Bone marrow (tissue), 2 donors: ENCODE measurements around the gene RFX2.
"Not testable (repeated sequence)": the region's sequence is repeated elsewhere in the genome, so short reads cannot be mapped to it uniquely, and the experiment has no call there.

Experiments used
- DNase-seq, 2 donors: peaks; one replicate each; lab custom pipeline; 2025; lab: John Stamatoyannopoulos, UW

RFX2 gene

DNA sequence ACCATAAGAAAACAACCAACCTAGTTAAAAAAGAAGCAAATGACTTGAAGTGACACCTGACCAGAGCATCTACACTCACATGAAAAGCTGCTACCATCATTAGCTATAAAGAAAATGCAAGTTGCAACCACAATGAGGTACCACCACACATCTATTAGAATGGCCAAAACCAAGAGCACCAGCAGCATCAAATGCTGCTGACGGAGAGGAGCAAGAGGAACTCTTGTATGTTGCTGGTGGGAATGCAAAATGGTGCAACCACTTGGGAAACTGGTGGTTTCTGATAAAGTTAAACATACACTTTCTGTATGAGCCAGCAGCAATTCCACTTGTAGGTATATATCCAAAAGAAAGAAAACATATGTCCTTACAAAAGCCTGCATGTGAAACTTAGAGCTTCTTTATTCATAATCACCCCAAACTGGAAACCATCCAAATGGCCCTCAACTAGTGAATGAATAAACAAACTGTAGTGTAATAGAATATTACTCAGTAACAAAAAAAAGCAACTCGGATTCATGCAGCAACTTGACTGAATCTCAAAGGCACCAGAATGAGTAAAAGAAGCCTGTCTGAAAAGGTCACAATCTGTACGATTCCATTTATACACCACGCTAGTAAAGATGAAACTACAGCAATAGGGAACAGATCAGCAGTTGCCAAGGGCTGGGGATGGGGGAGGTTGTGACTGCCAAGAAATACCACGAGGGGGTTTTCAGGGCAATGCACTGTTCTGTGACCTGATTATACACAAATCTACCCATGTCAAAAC lies 71.5 kb downstream of the RFX2 start:
- no peak for DNase-seq

DNA sequence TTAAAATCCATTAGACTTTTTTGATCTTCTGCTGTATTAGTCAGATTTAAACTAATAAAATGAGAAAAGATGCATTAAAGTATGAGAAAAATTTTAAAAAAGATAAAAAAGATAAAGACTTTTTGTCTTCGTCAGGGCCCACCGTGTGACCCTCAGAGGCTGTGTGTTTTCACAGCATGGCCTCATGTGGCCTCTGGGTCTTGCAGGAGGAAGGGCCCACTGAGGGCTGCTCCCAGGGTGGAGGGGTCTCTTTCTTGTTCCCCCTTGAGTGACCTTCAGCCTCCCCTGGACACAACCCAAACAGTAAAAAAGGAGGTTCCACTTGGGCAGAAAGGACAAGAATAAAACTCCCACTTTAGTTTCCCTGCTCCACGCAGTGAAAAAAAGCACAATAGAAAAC lies 75.3 kb downstream of the RFX2 start:
- DNase-seq: no peak

DNA sequence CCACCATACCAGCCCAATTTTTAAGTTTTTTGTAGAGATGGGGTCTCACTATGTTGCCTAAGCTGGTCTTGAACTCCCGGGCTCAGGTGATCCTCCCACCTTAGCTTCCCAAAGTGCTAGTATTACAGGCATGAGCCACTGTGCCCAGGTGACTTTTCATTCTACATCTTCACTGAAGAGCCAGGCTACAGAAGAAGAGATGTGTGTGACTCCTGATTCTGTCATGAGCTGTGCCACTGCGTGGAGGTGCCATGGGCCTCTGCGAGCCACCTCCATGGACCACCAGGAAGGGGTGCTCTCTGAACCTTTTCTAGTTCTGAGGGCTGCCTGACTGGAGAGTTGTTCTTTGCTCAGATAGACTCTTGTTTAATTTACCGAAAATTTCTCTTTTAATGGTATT lies 75.8 kb downstream of the RFX2 start:
- DNase-seq: no peak

DNA sequence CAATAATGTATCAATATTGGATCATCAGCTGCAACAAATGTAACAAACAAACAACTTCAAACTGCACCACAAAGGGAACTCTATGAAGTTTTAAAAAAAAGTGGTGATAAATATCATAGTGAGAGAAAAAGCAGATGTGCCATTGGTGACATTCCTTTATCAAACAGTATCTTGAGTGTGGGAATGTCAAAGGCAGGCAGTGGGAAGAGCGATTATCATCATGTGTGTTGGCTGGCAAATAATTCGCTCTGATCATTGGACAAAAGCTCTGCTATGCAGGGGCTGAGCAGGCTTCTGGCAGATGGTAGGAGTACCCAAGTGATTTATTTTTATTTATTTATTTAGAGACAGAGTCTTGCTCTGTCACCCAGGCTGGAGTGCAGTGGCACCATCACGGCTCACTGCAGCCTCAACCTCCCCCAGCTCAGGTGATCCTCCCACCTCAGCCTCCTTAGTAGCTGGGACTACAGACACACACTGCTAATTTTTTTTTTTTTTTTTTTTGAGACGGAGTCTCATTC lies 76.5 kb downstream of the RFX2 start:
- DNase-seq: no peak

DNA sequence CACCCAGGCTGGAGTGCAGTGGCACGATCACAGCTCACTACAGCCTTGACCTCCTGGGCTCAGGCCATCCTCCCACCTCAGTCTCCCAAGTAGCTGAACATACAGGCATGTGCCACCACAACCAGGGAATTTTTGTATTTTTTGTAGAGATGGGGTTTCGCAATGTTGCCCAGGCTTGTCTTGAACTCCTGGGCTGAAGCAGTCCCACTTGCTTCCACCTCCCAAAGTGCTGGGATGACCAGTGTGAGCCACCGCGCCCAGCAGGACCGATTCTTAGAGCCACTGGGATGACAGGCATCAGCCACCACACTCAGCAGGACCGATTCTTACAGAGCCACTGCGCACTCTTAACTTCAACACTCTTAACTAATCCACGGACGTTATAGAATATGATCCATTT lies 77.5 kb downstream of the RFX2 start:
- no peak for DNase-seq

DNA sequence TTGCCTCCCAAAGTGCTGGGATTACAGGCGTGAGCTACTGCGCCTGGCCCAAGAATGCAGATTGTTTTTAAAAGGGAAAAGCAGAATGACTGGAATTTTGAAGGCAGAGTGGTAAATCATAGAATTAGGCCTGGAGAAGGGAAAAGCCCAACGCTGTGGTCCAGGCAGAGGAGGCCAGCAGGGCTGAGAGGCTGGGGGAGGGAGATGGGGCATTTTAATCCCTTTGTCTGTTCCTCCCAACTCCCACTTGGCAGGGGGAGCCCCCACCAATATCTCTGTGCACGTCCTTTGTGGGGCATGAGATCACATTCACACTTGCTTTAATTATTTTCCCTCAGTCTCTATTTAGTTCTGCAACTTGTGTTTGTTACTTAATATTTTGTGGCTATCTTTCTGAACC lies 77.9 kb downstream of the RFX2 start:
- no peak for DNase-seq

DNA sequence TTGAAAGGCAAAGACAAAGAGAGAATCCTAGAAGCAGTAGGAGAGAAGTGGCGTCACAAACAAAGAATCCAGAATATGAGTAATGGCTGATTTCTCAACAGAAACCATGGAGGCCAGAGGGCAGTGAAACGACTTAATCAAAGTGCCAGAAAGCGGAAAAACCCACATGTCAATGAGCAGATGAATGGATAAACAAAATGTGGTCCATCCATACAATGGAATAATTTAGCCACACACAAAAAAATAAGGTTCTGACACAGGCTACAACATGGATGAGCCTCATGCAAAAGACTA lies 80.1 kb downstream of the RFX2 start:
- DNase-seq: no peak

DNA sequence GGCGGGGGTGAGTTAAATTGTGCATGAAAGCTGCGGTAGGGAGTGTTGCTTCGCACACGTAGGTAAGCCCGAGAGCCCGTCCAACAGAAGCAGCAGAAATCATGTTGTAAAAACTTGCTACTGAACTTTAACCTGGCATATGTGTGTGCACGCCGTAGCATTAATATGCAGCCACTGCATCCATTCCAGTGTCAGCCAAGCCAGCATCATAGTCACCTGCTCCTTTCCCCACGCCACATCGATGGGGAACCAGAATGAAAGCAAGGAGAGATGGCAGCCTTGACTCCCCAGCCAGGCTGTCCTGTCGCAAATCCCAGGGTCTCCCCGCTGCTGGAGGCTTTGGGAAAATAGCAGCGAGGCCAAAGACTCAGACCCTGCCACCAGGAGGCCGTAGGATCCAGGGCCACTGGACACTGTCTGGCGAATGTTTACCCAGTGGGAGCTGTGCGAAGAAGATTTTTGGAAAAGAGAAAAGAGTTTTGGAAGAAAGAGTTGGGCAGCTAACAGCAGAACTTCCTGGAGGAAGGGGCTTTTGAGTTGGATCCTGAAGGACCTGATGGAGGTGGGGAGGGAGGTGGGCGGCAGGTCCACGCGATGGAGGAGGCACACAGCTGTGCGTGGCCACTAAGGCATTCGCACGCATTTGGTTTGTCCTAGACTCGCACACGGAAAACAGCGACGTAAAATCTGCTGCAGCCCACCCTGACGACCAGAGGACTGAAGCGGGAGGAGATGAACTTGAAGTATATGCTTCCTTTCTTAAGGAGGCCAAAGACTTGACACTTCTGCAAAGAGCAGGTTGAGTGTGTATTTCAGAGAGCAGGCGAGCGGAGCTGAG lies 83.7 kb downstream of the RFX2 start:
- no peak for DNase-seq

DNA sequence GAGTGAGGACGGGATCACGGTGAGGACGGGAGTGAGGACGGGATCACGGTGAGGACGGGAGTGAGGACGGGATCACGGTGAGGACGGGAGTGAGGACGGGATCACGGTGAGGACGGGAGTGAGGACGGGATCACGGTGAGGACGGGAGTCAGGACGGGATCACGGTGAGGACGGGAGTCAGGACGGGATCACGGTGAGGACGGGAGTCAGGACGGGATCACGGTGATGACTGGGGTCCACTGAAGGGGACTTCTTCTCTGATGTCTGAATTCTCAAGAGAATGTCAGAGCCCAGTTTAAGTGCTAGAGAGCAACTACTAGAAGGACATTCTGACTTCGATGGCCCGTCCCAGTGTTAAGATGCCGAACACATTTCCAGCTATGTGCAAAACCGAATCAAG lies 85.5 kb downstream of the RFX2 start:
- DNase-seq: not testable (repeated sequence)

DNA sequence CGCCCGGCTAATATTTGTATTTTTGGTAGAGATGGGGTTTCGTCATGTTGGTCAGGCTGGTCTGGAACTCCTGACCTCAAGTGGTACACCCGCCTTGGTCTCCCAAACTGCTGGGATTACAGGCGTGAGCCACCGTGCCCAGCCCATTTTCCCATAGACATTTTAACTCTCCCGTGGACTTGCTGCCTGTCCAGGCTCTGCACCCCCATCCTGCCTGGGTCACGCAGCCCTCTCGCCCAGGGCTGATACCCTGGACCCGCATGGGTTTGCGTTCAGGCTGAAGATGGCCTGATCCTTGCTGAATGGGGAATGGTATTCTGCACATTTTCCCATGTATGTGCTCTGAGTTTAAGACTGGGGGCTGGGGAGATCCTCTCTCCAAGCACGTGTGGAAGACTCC lies 86.4 kb downstream of the RFX2 start:
- no peak for DNase-seq

DNA sequence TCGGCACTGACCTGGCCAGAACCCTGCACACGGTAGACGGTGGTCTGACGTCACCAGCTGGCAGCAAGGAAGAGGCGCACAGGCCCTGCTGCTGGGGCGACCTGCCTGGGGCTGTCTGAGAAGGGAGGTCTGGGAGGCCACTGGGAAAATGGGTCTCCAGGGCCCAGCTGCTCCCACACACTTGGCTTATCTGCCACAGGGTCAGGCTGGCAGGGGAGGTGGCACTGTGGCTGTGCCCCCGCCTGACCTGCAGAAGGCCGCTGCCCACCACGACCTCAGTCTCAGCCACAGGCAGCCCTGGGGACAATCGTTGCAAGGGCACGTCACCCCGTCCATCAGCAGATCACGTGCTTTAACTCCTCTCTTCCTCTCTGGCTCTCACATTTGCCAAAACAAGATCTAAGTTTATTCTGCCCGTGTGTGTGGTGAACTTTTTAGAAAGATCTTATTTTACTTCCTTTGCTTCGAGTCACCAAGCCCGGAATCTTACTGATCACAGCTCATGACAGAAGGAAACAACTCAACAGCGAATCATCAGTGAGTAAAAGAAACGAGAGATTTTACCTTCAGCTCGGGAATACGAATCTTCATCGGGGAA lies 87.1 kb downstream of the RFX2 start:
- DNase-seq: no peak

DNA sequence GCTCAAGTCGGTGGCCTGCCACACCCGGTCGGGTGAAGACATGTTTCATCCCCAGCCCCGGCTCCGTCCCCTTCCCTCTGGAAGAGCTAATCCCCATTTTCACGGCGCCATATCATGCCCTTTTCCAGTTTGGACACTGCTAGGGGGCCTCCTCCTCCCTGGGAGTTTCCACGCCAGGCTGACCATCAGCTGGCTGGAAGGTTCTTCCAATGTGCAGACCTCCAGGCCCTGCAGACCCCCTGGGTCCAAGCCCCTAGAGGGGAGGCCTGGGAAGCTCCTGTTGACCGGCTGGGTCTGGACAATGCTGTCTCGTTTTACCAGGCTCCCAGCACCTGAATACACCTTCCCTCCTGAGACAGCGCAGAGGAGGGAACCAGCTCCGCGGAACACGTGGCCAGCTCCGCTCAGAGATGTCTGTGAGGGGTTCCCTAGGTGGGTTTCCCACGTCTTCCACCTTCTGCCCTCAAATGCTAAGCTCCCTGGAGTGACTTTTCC lies 87.7 kb downstream of the RFX2 start:
- DNase-seq: no peak

DNA sequence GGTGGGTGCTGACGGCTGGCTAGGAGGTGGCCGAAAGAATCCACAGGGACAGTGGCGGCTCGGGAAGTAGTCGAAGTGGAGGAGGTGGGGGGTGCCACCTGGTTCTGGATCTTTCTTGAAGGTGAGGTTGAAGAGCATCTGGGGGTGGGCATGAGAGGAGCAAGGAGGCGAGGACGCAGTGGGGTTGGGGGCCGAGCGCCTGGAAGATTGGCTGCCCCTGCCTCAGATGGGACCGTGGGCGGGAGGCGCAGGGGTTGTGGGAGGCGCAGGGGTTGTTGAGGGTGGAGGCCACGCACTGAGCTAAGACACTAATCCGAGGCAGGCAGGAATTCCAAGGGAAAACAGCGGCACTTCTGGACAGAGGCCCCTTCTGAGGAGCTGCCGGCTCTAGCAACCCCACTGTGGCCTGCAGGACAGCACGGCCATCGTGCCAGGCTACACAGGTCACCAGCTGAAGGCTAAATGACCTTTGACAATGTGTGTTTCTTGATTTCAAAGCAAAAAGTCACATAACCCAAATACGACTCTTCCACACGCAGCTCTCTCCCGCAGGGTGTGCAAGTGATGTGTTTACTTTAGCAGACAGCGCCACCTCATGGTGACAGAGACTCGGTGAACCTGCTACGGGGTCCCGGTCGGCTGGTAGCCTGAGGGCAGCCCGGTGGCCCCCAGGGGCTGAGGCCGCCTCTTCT lies 88.3 kb downstream of the RFX2 start:
- peak in 1 of 2 donors; percentile 51 for DNase-seq

DNA sequence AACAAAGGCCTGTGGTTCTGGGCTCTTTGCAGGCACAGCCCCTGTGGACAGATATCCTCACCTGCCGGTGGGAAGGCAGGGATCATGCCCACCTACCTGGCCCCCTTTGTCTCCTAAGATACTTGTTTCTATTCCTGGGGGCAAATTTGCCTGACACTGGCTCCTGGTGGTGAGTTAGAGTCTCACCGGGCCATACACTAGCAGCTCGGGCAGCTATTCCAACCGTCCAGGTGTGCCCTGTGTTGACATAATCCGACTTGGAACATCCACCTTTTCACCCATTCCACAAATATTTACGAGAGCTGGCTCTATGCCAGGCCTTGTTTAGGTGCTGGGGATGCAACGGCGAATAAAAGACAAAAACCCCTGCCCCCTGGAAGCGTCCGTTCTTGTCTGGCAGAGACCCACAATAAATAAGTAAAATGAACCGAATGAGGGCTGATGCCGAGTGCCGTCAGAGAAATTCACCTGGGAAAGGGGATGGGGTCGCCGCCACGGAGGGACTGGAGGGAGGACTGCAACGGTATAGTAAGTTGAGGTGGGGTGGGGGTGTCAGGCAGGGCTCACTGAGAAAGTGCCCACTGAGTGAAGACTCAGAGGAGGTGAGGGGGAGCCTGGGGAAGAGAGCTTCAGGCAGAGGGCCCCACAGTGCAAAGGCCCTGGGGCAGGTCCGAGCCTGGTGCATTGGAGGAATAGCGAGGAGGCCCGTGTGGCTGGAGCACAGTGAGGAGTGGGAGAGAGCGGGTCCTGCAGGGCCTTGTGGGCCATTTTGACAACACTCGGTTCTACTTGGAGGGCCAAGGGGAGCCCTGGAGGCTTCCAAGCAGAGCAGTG lies 89.1 kb downstream of the RFX2 start:
- no peak for DNase-seq

DNA sequence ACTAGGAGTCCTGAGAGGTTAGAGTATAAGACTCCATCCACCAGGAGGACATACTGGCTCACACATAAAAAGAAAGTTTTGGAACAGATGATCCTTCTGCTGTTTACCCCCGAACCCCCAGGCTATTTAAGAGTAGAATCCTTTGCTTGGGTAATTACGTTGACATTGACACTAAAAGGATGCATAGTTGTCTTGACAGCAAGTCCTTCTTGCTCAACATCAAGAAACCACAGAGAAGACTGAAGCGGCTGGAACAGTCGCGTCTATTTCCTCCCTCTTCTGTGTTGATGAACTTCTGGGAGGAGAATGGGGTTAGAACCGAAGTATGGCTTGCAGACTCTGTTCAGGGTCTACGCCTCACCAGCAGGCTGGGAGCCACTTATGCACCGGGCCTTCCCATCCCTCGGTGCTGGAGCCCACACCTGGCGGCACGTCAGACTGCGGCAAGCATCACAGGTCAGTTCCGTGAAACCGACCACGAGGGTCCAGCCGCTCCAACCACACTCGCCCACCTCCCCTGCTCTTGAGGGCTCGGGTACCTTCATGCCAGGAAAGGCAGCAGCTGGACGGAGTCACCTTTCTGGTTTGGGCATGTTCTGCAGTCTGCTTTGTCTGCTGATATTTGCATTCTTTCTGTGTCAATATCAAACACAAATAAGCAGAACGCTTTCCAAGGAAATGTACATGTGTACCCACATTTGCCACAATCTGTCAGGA lies 90.0 kb downstream of the RFX2 start:
- DNase-seq: no peak

DNA sequence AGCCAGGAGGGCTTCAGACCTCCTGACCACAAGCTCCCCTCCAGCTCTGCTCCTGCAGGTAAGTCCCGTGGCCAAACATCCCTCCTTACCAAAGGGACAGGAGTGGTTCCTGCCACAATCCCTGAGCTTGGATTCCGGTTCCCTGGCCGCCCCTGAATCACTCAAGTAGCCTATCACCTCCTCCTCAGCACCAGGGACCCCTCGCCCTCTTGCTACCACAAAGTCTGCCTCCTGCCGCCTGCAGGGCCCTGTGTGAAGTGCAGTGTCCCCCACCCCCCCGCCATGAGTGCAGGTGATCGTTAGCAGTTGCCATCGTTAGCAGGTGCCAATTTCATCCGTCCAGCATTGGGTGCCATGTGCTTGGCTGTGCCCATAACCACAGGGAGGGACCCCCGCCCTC lies 91.5 kb downstream of the RFX2 start:
- DNase-seq: no peak

DNA sequence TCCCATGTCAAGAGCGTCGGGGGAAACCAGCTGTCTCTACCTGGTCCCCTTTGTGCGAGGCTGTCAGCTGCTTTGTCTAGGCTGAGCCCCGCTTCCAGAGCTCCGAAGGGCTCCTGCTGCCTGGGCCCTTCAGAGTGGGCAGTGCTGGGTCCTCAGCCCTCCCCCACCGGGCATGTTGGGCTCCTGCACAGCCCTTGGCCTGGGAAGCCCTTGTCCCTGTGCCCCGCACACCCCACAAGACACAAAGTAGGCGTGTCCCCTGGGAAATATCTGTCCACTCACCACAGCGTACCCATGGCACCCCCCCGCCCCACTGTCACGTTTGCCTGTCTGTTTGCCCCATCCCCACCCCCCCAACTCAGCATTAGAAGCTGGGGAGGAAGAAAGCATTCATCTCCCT lies 92.7 kb downstream of the RFX2 start:
- no peak for DNase-seq

DNA sequence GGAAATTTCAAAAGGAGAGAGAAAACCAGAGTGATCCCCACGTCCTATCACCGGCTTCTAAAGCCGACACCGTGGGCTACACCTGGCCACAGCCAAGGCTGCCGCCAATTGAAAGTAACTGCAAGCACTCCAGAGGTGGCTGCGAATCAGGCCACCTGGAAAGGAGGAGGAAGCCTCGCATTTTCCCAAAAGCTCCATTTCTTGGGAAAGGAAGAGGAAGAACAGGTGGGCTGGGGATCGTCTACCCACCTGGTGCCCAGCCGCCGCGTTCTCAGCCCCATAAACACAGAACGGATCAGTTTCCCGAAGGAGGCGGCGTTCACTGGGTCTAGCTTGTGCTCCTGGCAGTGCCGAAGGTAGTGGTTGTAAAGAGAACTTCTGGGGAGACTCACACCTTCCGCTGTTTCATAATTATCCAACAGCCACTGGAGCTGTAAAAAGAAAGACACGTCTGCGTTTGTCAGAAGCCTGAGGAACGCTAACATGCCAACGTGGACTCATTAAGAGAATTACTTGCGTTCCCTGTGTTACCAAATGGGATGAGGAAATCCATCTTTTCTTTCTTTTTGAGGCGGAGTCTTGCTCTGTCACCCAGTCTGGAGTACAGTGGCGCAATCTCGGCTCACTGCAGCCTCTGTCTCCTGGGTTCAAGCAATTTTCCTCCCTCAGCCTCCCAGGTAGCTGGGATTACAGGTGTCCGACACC lies 94.3 kb downstream of the RFX2 start:
- no peak for DNase-seq

DNA sequence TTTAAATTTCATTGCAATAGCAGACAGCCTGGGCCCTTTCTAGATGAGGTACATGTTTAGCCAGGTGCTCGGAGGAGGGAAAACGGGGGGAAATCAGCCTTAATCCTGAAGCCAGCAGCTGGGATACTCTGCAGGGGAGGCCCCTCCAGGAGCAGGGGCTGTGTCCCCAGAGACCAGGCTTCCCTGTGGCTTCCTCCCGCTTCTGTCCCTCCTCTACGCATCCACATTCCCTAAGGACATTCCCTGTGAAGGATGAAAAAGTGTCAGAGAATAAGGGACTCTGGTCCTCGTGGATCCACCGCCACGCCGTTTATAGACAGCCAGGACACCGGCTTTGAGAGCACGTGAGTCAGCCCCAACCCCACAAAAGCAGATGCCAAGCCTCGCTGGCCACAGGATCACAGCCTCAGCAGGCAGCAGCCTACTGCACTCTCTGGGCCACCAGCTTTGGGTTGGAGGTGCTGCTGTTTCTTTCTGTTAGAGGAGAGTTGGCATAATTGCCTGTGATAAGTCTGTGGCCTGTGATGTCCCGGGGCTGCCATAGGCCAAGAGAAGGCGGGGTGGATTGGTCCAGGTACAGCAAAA lies 95.7 kb downstream of the RFX2 start:
- DNase-seq: no peak
